Tibial nerve (tissue), 4 donors: ENCODE results near the gene CRB3. TPM values are rescaled to one million over a fixed set of nuclear protein-coding genes. Genes with fewer than 3 reads are reported as not detected.

ENCODE experiments used
- DNase-seq, 2 donors: peaks; one replicate each; pipeline ENCODE4 v3.0.0-alpha.2; 2019; ENCODE audit warnings: low spot score in 2 of 2
- H3K27ac ChIP-seq, 4 donors: fragments of 200-600 bp; sonication (generic) in 3 of 4; one replicate each; pipeline ENCODE4 v1.5.1; 2017 to 2019; ENCODE audit warnings: mild to moderate bottlenecking in 1 of 4
- H3K27me3 ChIP-seq, 2 donors: fragments of 200-600 bp; sonication (generic) in 1 of 2; one replicate each; pipeline versions ENCODE4 v1.5.1 to v1.6.0; 2017 to 2019
- H3K36me3 ChIP-seq, 3 donors: fragments of 200-600 bp; sonication (generic); one replicate each; pipeline ENCODE4 v1.5.1; 2018 to 2019
- H3K4me1 ChIP-seq, 4 donors: fragments of 200-600 bp; sonication (generic) in 3 of 4; one replicate each; pipeline ENCODE4 v1.5.1; 2017 to 2019
- H3K4me3 ChIP-seq, 4 donors: fragments of 200-600 bp; sonication (generic) in 3 of 4; one replicate each; pipeline ENCODE4 v1.5.1; 2017 to 2019; ENCODE audit warnings: mild to moderate bottlenecking in 1 of 4, moderate library complexity in 1 of 4
- H3K9me3 ChIP-seq, 4 donors: fragments of 200-600 bp; sonication (generic) in 3 of 4; one replicate each; pipeline ENCODE4 v1.5.1; 2017 to 2019
- CTCF ChIP-seq, 5 experiments: fragments of 200-600 bp in 3 of 5; fragments of 450-650 bp in 2 of 5; sonication (generic) in 3 of 5; IDR thresholded peaks; one replicate each; pipeline ENCODE4 v1.5.1; 2016 to 2019; ENCODE audit warnings: antibody characterized with exemption in 5 of 5, mild to moderate bottlenecking in 3 of 5, moderate library complexity in 2 of 5
- EP300 ChIP-seq, 2 donors: sonication (generic); formaldehyde crosslinking; IDR thresholded peaks; one replicate each; pipeline ENCODE4 v1.6.1; 2017; ENCODE audit warnings: antibody characterized with exemption in 2 of 2, mild to moderate bottlenecking in 1 of 2
- POLR2A ChIP-seq, 2 donors: fragments of 450-650 bp; IDR thresholded peaks; one replicate each; pipeline ENCODE4 v1.6.1; 2017; ENCODE audit warnings: antibody characterized with exemption in 2 of 2, mild to moderate bottlenecking in 2 of 2, moderate library complexity in 2 of 2
- WGBS, 2 donors: methylation state at CpG; one replicate each; pipeline ENCODE4 v1.1.5; 2018; 5-methylcytosine and 5-hydroxymethylcytosine counted together
- total RNA-seq, 4 donors: library from RNA; depleted of rRNA; stranded (reverse); fragments of >200 nt; gene quantifications; one replicate each; pipeline ENCODE4 v1.1.0, GENCODE V29; 2016

Gene CRB3
- total RNA-seq, 4 donors from 2014 or later = not detected

DNA sequence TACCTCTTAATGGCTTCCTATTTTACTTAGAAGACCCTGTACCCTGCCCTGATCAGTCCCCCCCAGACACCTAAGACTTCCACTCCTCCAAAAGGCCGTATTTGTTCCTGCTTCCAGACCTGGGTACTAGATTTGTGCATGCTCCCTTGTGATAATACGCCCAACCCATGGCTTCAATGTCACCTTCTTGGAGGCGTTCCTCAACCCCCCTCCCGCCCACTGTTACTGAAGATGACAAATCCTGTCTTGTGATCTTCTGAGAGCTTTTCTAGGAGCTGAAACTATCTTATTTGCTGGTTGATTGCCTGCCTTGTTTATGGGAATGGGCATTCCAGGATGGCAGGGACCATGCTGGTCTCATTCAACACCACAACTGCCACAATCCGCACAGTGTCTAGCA lies 13.9 kb upstream of the CRB3 start:
- Histone ChIP-seq H3K27ac (no peak overlapping the region), H3K4me1 (no peaks in the 10 kb centered on the region), H3K27me3 (no peaks in the 10 kb centered on the region), H3K36me3 (peaks cover 3 to 99% (median 9%) of the 10 kb centered on the region in 3 donors), H3K4me3 (no peak overlapping the region), H3K9me3 (peaks cover 0 to 44% (median 0%) of the 10 kb centered on the region in 4 donors)
- DNase-seq = no peak
- TF ChIP-seq POLR2A (IDR thresholded peaks at IDR 0.05) = no peak
- no peak for TF ChIP-seq EP300 (IDR thresholded peaks at IDR 0.05)
- TF ChIP-seq CTCF (IDR thresholded peaks at IDR 0.05) = no peak
- WGBS, 2 donors = 92% methylated on average over 5 of the region's 5 CpGs

DNA sequence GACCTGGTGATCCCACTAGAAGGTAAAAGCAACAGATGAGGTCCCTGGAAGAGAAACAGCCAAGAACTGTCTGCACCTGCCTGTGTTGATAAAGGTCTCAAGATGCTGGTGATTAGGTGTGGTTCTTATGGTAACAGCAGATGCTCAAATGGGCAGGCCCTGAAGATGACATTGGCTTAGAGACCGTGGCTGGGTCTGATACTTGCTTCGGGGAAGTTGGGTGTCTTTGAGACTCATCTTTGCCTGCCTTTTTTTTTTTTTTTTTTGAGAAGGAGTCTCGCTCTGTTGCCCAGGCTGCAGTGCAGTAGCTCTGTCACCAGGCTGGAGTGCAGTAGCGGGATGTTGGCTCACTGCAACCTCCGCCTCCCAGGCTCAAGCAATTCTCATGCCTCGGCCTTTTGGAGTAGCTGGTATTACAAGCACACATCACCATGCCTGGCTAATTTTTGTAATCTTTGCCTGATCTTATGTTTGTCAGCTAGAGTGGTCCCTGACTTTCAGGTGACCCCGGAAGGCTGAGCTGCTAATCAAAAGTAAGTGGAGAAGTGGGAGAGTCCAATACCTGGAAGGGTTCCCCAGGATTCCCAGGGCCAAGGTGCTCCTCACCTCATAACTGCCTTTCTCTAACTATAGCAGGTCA lies 12.4 kb upstream of the CRB3 start:
- no peaks in the 10 kb centered on the region for H3K27me3 ChIP-seq
- no peak overlapping the region for H3K27ac ChIP-seq
- TF ChIP-seq POLR2A (IDR thresholded peaks at IDR 0.05) = no peak
- TF ChIP-seq EP300 (IDR thresholded peaks at IDR 0.05) = no peak
- no peak for TF ChIP-seq CTCF (IDR thresholded peaks at IDR 0.05)
- peaks cover 0 to 33% (median 0%) of the 10 kb centered on the region in 4 donors for H3K9me3 ChIP-seq
- no peak for DNase-seq
- no peak overlapping the region for H3K4me3 ChIP-seq
- H3K36me3 ChIP-seq = peaks cover 3 to 99% (median 9%) of the 10 kb centered on the region in 3 donors
- WGBS, 2 donors = 91 to 95% methylated on average over 7 of the region's 7 CpGs
- no peaks in the 10 kb centered on the region for H3K4me1 ChIP-seq

DNA sequence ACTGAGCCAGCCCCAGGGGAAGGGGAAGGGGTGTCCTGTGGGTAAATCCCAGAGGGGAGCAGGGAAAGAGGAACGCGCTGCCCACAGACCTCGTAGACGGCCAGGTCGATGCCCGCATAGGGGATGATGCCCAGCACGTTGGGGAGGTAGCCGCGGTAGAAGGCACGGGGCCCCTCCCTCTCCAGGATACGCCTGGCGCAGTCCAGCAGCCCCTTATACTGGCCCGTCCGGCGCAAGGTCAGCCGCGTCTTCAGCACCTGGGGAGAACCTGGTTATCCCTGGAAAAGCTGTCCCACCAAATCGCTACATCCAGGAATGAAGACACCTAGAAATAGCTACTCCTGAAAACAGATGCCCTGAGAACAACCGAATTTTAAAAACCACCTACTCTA lies 11.9 kb upstream of the CRB3 start:
- no peaks in the 10 kb centered on the region for H3K4me1 ChIP-seq
- H3K36me3 ChIP-seq = peaks cover 3 to 99% (median 9%) of the 10 kb centered on the region in 3 donors
- DNase-seq = no peak
- 94% methylated on average over 19 of the region's 19 CpGs for WGBS, 2 donors
- H3K27me3 ChIP-seq = no peaks in the 10 kb centered on the region
- H3K4me3 ChIP-seq = no peak overlapping the region
- H3K27ac ChIP-seq = no peak overlapping the region
- H3K9me3 ChIP-seq = peaks cover 0 to 28% (median 0%) of the 10 kb centered on the region in 4 donors
- TF ChIP-seq EP300 (IDR thresholded peaks at IDR 0.05) (no peak), CTCF (IDR thresholded peaks at IDR 0.05) (no peak), POLR2A (IDR thresholded peaks at IDR 0.05) (no peak)

DNA sequence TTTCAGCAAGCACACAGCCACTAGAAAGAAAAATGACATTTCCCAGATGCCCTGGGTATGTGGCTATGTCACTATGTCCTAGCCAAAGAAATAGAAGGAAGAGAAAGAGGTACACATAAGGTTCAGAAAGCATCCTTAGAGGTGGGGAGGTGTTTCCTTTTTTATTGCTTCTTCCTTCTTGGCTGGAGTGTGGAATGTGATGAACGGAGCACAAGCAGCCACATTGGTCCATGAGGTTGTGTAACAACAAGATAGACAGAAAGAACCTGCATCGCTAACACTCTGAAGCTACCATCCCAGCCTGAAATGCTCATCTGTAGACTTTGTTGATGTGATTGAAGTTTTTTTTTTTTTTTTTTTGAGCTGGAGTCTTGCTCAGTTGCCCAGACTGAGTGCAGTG lies 11.2 kb upstream of the CRB3 start:
- H3K9me3 ChIP-seq = peaks cover 0 to 27% (median 0%) of the 10 kb centered on the region in 4 donors
- no peak overlapping the region for H3K4me3 ChIP-seq
- WGBS, 2 donors = 96 to 97% methylated on average over 2 of the region's 2 CpGs
- TF ChIP-seq CTCF (IDR thresholded peaks at IDR 0.05) (no peak), POLR2A (IDR thresholded peaks at IDR 0.05) (no peak), EP300 (IDR thresholded peaks at IDR 0.05) (no peak)
- no peak overlapping the region for H3K27ac ChIP-seq
- no peaks in the 10 kb centered on the region for H3K27me3 ChIP-seq
- peaks cover 0 to under 1% (median 0%) of the 10 kb centered on the region in 4 donors for H3K4me1 ChIP-seq
- DNase-seq = no peak
- peaks cover 3 to 99% (median 9%) of the 10 kb centered on the region in 3 donors for H3K36me3 ChIP-seq

DNA sequence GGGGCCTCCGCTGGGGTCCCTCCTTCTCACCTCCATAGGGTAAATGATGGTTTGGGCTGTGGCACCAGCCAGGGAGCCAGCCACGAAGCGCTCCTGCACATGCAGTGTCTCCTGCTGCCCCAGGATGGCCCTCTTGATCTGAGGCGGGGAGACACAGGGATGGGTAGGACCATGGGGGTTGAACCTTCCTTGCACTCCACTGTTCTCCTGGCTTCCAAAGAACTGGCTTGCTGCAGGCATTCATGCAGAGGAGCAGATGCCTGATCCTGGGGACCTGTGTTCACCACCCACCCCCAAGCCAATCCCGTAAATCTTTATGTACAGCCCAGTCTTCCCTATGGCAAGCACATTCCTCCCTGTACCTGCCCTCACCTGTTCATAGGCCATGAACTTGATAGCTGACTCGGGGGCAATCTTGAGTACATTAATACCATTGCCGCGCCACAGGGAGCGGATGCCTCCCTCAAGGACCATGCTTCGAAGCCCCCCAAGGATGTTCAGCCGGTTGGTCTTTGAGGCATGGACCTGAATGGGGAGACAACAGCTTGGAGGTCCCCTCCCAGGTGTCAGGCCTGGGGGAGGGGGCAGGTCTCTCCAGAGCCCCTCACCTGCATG lies 10.0 kb upstream of the CRB3 start:
- Histone ChIP-seq H3K27me3 (no peaks in the 10 kb centered on the region), H3K36me3 (peaks cover 3 to 88% (median 9%) of the 10 kb centered on the region in 3 donors), H3K9me3 (peaks cover 0 to 27% (median 0%) of the 10 kb centered on the region in 4 donors), H3K4me1 (peaks cover 0 to 12% (median 6%) of the 10 kb centered on the region in 4 donors), H3K4me3 (no peak overlapping the region), H3K27ac (no peak overlapping the region)
- DNase-seq = no peak
- no peak for TF ChIP-seq CTCF (IDR thresholded peaks at IDR 0.05)
- no peak for TF ChIP-seq EP300 (IDR thresholded peaks at IDR 0.05)
- TF ChIP-seq POLR2A (IDR thresholded peaks at IDR 0.05) = no peak
- WGBS, 2 donors = 97% methylated on average over 8 to 11 of the region's 11 CpGs
